Body of pancreas (tissue), 4 donors: ENCODE measurements around the gene HIPK3.

ENCODE experiments used
- POLR2A ChIP-seq, 3 donors: fragments of 450-650 bp; IDR thresholded peaks; one replicate each; pipeline ENCODE4 v1.6.1; 2016; ENCODE audit warnings: antibody characterized with exemption in 3 of 3, mild to moderate bottlenecking in 2 of 3
- TF ChIP-seq, protein P1 (sequence below), 7 experiments: fragments of 450-650 bp in 4 of 7; fragments of 200-600 bp in 3 of 7; sonication (generic) in 3 of 7; IDR thresholded peaks; one replicate each; pipeline ENCODE4 v1.5.1; 2016 to 2019; ENCODE audit warnings: antibody characterized with exemption in 7 of 7

GRCh38 chr11:33281758-33282157 lies 24.6 kb downstream of the HIPK3 start:
- TF ChIP-seq, protein P1, sequence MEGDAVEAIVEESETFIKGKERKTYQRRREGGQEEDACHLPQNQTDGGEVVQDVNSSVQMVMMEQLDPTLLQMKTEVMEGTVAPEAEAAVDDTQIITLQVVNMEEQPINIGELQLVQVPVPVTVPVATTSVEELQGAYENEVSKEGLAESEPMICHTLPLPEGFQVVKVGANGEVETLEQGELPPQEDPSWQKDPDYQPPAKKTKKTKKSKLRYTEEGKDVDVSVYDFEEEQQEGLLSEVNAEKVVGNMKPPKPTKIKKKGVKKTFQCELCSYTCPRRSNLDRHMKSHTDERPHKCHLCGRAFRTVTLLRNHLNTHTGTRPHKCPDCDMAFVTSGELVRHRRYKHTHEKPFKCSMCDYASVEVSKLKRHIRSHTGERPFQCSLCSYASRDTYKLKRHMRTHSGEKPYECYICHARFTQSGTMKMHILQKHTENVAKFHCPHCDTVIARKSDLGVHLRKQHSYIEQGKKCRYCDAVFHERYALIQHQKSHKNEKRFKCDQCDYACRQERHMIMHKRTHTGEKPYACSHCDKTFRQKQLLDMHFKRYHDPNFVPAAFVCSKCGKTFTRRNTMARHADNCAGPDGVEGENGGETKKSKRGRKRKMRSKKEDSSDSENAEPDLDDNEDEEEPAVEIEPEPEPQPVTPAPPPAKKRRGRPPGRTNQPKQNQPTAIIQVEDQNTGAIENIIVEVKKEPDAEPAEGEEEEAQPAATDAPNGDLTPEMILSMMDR (IDR thresholded peaks at IDR 0.05), result no peak
- no peak for TF ChIP-seq POLR2A (IDR thresholded peaks at IDR 0.05)
